Pancreas (tissue), 10 donors: Measurements from ENCODE around the gene CCL5. TPM values are rescaled to one million over a fixed set of nuclear protein-coding genes. Genes with fewer than 3 reads are reported as not detected.

Experiments
- ATAC-seq, 4 donors: fragments of 200-7000 bp; cut with Tn5 transposase; one replicate each; pipeline versions ENCODE4 v1.8.0 to v1.9.1; 2020; ENCODE audit warnings: mild to moderate bottlenecking in 4 of 4, moderate library complexity in 4 of 4
- DNase-seq, 6 donors: peaks; one replicate each; pipeline ENCODE4 v3.0.0-alpha.2; 2020
- FAIRE-seq: peaks from 2 replicates; lab custom pipeline; 2012; peaks lifted over from hg19 to GRCh38; lab: Jason Lieb, UNC
- H3K27ac ChIP-seq, 4 donors: fragments of 200-600 bp; sonication (generic); 1 replicate in 3 of 4; 2 replicates in 1 of 4; pipeline versions ENCODE4 v1.5.0 to v1.8.0; 2020
- H3K27me3 ChIP-seq, 4 donors: fragments of 200-600 bp; one replicate each; pipeline ENCODE4 v1.8.0; 2021
- H3K36me3 ChIP-seq, 3 donors: fragments of 200-600 bp; sonication (generic) in 1 of 3; one replicate each; pipeline versions ENCODE4 v1.5.0 to v1.8.0; 2020 to 2021
- H3K4me1 ChIP-seq, 3 donors: fragments of 200-600 bp; one replicate each; pipeline ENCODE4 v1.8.0; 2021
- H3K4me3 ChIP-seq, 4 donors: fragments of 200-600 bp; sonication (generic) in 2 of 4; one replicate each; pipeline versions ENCODE4 v1.5.0 to v1.8.0; 2020 to 2021
- H3K9me3 ChIP-seq, 4 donors: fragments of 200-600 bp; one replicate each; pipeline ENCODE4 v1.8.0; 2021
- CTCF ChIP-seq, 4 donors: fragments of 200-600 bp; sonication (generic) in 3 of 4; IDR thresholded peaks; one replicate each; pipeline versions ENCODE4 v1.5.0 to v1.8.0; 2021; ENCODE audit warnings: antibody characterized with exemption in 4 of 4
- WGBS, 2 donors: extraction: QIAGEN DNeasy Blood & Tissue Kit; methylation state at CpG; one replicate each; pipeline ENCODE4 v1.1.7; 2013; 5-methylcytosine and 5-hydroxymethylcytosine counted together
- intact Hi-C, 3 donors: fragments of 100-400 bp; cut with DNase I; formaldehyde crosslinking; loops; one replicate each; pipeline versions ENCODE4 v1.11.1 to v1.14.2; 2022
- polyA plus RNA-seq, 2 donors: library from polyadenylated mRNA; stranded (reverse); fragments of 200-250 nt; gene quantifications; one replicate each; pipeline ENCODE4 v1.2.3, GENCODE V29; 2013
- total RNA-seq, 6 donors: library from RNA; stranded (reverse); fragmentation: NEBNext Ultra II Directional in 4 of 6; extraction: Animal tissue kit (Norgen Biotek cat#: 25700) in 4 of 6; gene quantifications; one replicate each; pipeline versions ENCODE4 v1.2.1 to v1.2.4, GENCODE V29; 2021 to 2023
- donor health status: healthy with polysubstance abuse.
- donor health status: DM: no; HTN: no; CAD: no; lungs with moderate emphysema.
- donor health status: DM: no; HTN: no; CAD: no.
- donor health status: control.
- donor health status: control.
- donor health status: Bipolar disorder and iron deficiency.
- donor health status: DM: yes; HTN: yes; CAD: no.
- donor health status: DM: no; HTN: no; CAD: no.
- donor health status: DM: no; HTN: no; CAD: no.
- donor health status: DM: yes; HTN: yes; CAD: no.

CCL5 gene
- total and polyA plus RNA-seq, 8 donors = 0.47 to 3.5 (median 1.8) TPM

GRCh38 chr17:35876534-35876933 is 3.6 kb downstream of the CCL5 start:
- Histone ChIP-seq H3K4me1 (no peaks in the 10 kb centered on the region), H3K9me3 (no peaks in the 10 kb centered on the region), H3K27me3 (no peaks in the 10 kb centered on the region), H3K4me3 (no peak overlapping the region), H3K27ac (no peak overlapping the region), H3K36me3 (no peaks in the 10 kb centered on the region)
- TF ChIP-seq CTCF (IDR thresholded peaks at IDR 0.05) = no peak
- ATAC-seq (no peak), DNase-seq (no peak), FAIRE-seq (no peak)
- 80 to 93% methylated on average over 3 of the region's 3 CpGs for whole genome bisulfite sequencing, 2 donors
- intact Hi-C loops = no loop called here

GRCh38 chr17:35875800-35876139 is 4.4 kb downstream of the CCL5 start:
- H3K4me3 ChIP-seq = no peak overlapping the region
- FAIRE-seq = no peak
- intact Hi-C loops = no loop called here

GRCh38 chr17:35875072-35875799 is 4.9 kb downstream of the CCL5 start:
- Histone ChIP-seq H3K9me3 (no peaks in the 10 kb centered on the region), H3K27ac (no peak overlapping the region), H3K27me3 (no peaks in the 10 kb centered on the region), H3K4me1 (no peaks in the 10 kb centered on the region), H3K4me3 (no peak overlapping the region), H3K36me3 (no peaks in the 10 kb centered on the region)
- no peak for TF ChIP-seq CTCF (IDR thresholded peaks at IDR 0.05)
- FAIRE-seq (no peak), DNase-seq (no peak), ATAC-seq (no peak)
- intact Hi-C loops = no loop called here
- 66 to 79% methylated on average over 5 of the region's 5 CpGs for WGBS, 2 donors

More at GRCh38 chr17:35875800-35876139, 4.4 kb downstream of the CCL5 start:
- no peak overlapping the region for H3K27ac ChIP-seq
- no peaks in the 10 kb centered on the region for H3K9me3 ChIP-seq
- DNase-seq (no peak), ATAC-seq (no peak)
- no peak for TF ChIP-seq CTCF (IDR thresholded peaks at IDR 0.05)
- no peaks in the 10 kb centered on the region for H3K36me3 ChIP-seq
- no peaks in the 10 kb centered on the region for H3K27me3 ChIP-seq
- 76 to 78% methylated on average over 3 of the region's 3 CpGs for WGBS, 2 donors
- H3K4me1 ChIP-seq = no peaks in the 10 kb centered on the region

GRCh38 chr17:35872196-35872980 is 7.8 kb downstream of the CCL5 start:
- no peak for TF ChIP-seq CTCF (IDR thresholded peaks at IDR 0.05)
- no peaks in the 10 kb centered on the region for H3K9me3 ChIP-seq
- H3K4me3 ChIP-seq = no peak overlapping the region
- no peak overlapping the region for H3K27ac ChIP-seq
- intact Hi-C loops = no loop called here
- WGBS, 2 donors = 89 to 92% methylated on average over 12 of the region's 12 CpGs
- ATAC-seq = no peak
- H3K4me1 ChIP-seq = no peaks in the 10 kb centered on the region
- FAIRE-seq = no peak
- no peaks in the 10 kb centered on the region for H3K27me3 ChIP-seq
- H3K36me3 ChIP-seq = no peaks in the 10 kb centered on the region
- no peak for DNase-seq
